ENCODE measurements around the gene ATG10. TPM values are rescaled to one million over a fixed set of nuclear protein-coding genes. Genes with fewer than 3 reads are reported as not detected.

ATG10 gene
- total RNA-seq, 4 donors from 2014 or later, result 8.4 to 10.6 TPM; not detected in 2

- H3K27me3 ChIP-seq, result no peaks in the 10 kb centered on the region
- no peak overlapping the region for H3K4me3 ChIP-seq
- no peaks in the 10 kb centered on the region for H3K9me3 ChIP-seq
- 88 to 90% methylated on average over 2 of the region's 2 CpGs for WGBS, 2 donors (ENCODE audit: low coverage in 1 of 2)
- H3K4me1 ChIP-seq, result no peaks in the 10 kb centered on the region
- intact Hi-C loops (cut with DNase I; ENCODE audit: low total_unique reads) (no loop called here), in situ Hi-C loops (cut with MboI; ENCODE audit: low pct_ligation_motif_present in 1 of 4, low pct_unique_long_range_greater_than_20kb in 1 of 4, low sequenced_read_pairs in 3 of 4) (no loop called here)
- H3K36me3 ChIP-seq, result no peaks in the 10 kb centered on the region
- no peak for TF ChIP-seq POLR2A (IDR thresholded peaks at IDR 0.05)
- TF ChIP-seq POLR2AphosphoS5 (IDR thresholded peaks at IDR 0.05), result no peak
- no peak for TF ChIP-seq EP300 (IDR thresholded peaks at IDR 0.05; ENCODE audit: low read depth)
- TF ChIP-seq CTCF (IDR thresholded peaks at IDR 0.05), result no peak
- no peak for DNase-seq
- no peak overlapping the region for H3K27ac ChIP-seq
Observed at GRCh38 chr5:82182662-82183061, 210.8 kb downstream of the ATG10 start.

GRCh38 chr5:82183828-82184227 is 212.0 kb downstream of the ATG10 start:
- no peak for DNase-seq
- in situ Hi-C loops (cut with MboI; ENCODE audit: low pct_ligation_motif_present in 1 of 4, low pct_unique_long_range_greater_than_20kb in 1 of 4, low sequenced_read_pairs in 3 of 4), result no loop called here
- H3K27ac ChIP-seq, result no peak overlapping the region
- TF ChIP-seq POLR2AphosphoS5 (IDR thresholded peaks at IDR 0.05) (no peak), CTCF (IDR thresholded peaks at IDR 0.05) (no peak), POLR2A (IDR thresholded peaks at IDR 0.05) (no peak), EP300 (IDR thresholded peaks at IDR 0.05; ENCODE audit: low read depth) (no peak)
- H3K4me3 ChIP-seq, result no peak overlapping the region
- no peaks in the 10 kb centered on the region for H3K9me3 ChIP-seq
- 42 to 67% methylated on average over 1 of the region's 1 CpG for WGBS, 2 donors (ENCODE audit: low coverage in 1 of 2)
- intact Hi-C loops (cut with DNase I; ENCODE audit: low total_unique reads), result no loop called here
- H3K27me3 ChIP-seq, result no peaks in the 10 kb centered on the region
- H3K4me1 ChIP-seq, result no peaks in the 10 kb centered on the region
- no peaks in the 10 kb centered on the region for H3K36me3 ChIP-seq

GRCh38 chr5:82185851-82186250 is 214.0 kb downstream of the ATG10 start:
- Histone ChIP-seq H3K4me3 (no peak overlapping the region), H3K27ac (no peak overlapping the region), H3K4me1 (no peaks in the 10 kb centered on the region), H3K9me3 (no peaks in the 10 kb centered on the region), H3K36me3 (no peaks in the 10 kb centered on the region), H3K27me3 (no peaks in the 10 kb centered on the region)
- whole genome bisulfite sequencing, 2 donors (ENCODE audit: low coverage in 1 of 2), result 83 to 94% methylated on average over 2 of the region's 2 CpGs
- intact Hi-C loops (cut with DNase I; ENCODE audit: low total_unique reads), result no loop called here
- TF ChIP-seq CTCF (IDR thresholded peaks at IDR 0.05), result no peak
- in situ Hi-C loops (cut with MboI; ENCODE audit: low pct_ligation_motif_present in 1 of 4, low pct_unique_long_range_greater_than_20kb in 1 of 4, low sequenced_read_pairs in 3 of 4), result no loop called here
- no peak for DNase-seq

- H3K27ac ChIP-seq, result no peak overlapping the region
- H3K4me1 ChIP-seq, result no peaks in the 10 kb centered on the region
- no peak for DNase-seq
- H3K9me3 ChIP-seq, result no peaks in the 10 kb centered on the region
- in situ Hi-C loops (cut with MboI; ENCODE audit: low pct_ligation_motif_present in 1 of 4, low pct_unique_long_range_greater_than_20kb in 1 of 4, low sequenced_read_pairs in 3 of 4), result no loop called here
- 67 to 75% methylated on average over 1 of the region's 1 CpG for WGBS, 2 donors (ENCODE audit: low coverage in 1 of 2)
- H3K27me3 ChIP-seq, result no peaks in the 10 kb centered on the region
- no peaks in the 10 kb centered on the region for H3K36me3 ChIP-seq
- H3K4me3 ChIP-seq, result no peak overlapping the region
- intact Hi-C loops (cut with DNase I; ENCODE audit: low total_unique reads), result no loop called here
- TF ChIP-seq POLR2AphosphoS5 (IDR thresholded peaks at IDR 0.05) (no peak), POLR2A (IDR thresholded peaks at IDR 0.05) (no peak), CTCF (IDR thresholded peaks at IDR 0.05) (no peak), EP300 (IDR thresholded peaks at IDR 0.05; ENCODE audit: low read depth) (no peak)
Observed at GRCh38 chr5:82197550-82197949, 225.7 kb downstream of the ATG10 start.

Data from transverse colon (tissue), 4 donors.